OCI-LY7 (cell line): ENCODE results near the gene MAP3K5.

Experiments
- CTCF ChIP-seq: fragments of 200-600 bp; sonication (generic); conservative IDR thresholded peaks from 2 replicates; pipeline ENCODE4 v1.5.1; 2014; ENCODE audit warnings: mild to moderate bottlenecking, antibody characterized with exemption, low read length, moderate library complexity, mixed read lengths
- EZH2phosphoT487 ChIP-seq: fragments of 200-600 bp; sonication (generic); IDR thresholded peaks from 2 replicates; pipeline ENCODE4 v1.6.1; 2018; ENCODE audit warnings: low read depth, borderline replicate concordance, mild to moderate bottlenecking, mixed run types, antibody characterized with exemption, low read length, moderate library complexity, mixed read lengths

GRCh38 chr6:136508725-136509392 lies 283.4 kb downstream of the MAP3K5 start:
- TF ChIP-seq CTCF (no peak), EZH2phosphoT487 (no peak)
